ENCODE data around the gene IL32. TPM values are rescaled to one million over a fixed set of nuclear protein-coding genes. Genes with fewer than 3 reads are reported as not detected.

The IL32 gene
- total and polyA plus RNA-seq, 4 donors = 18.2 to 137 (median 50.9) TPM

GRCh38 chr16:3035289-3035971, 30.0 kb upstream of the IL32 start:
- no peaks in the 10 kb centered on the region for H3K4me1 ChIP-seq (ENCODE audit: control insufficient read depth in 1 of 2, insufficient read depth in 2 of 2, low read length in 2 of 2)
- no peak for ATAC-seq (ENCODE audit: low FRiP score)
- intact Hi-C loops (cut with DNase I) = no loop called here
- H3K4me3 ChIP-seq (ENCODE audit: low read length in 2 of 2) = no peak overlapping the region
- H3K27ac ChIP-seq (ENCODE audit: low read depth in 1 of 2, low read length in 2 of 2) = no peak overlapping the region
- no peaks in the 10 kb centered on the region for H3K9me3 ChIP-seq (ENCODE audit: control insufficient read depth, low read length)
- no peaks in the 10 kb centered on the region for H3K36me3 ChIP-seq (ENCODE audit: control insufficient read depth in 1 of 2, insufficient read depth in 2 of 2, low read length in 1 of 2)
- WGBS, 2 donors = 47 to 54% methylated on average over 19 of the region's 19 CpGs
- no peak for DNase-seq
- H3K27me3 ChIP-seq (ENCODE audit: control insufficient read depth in 1 of 2, insufficient read depth in 2 of 2, low read length in 1 of 2) = peaks cover 0 to 1% of the 10 kb centered on the region in 2 donors

DNA sequence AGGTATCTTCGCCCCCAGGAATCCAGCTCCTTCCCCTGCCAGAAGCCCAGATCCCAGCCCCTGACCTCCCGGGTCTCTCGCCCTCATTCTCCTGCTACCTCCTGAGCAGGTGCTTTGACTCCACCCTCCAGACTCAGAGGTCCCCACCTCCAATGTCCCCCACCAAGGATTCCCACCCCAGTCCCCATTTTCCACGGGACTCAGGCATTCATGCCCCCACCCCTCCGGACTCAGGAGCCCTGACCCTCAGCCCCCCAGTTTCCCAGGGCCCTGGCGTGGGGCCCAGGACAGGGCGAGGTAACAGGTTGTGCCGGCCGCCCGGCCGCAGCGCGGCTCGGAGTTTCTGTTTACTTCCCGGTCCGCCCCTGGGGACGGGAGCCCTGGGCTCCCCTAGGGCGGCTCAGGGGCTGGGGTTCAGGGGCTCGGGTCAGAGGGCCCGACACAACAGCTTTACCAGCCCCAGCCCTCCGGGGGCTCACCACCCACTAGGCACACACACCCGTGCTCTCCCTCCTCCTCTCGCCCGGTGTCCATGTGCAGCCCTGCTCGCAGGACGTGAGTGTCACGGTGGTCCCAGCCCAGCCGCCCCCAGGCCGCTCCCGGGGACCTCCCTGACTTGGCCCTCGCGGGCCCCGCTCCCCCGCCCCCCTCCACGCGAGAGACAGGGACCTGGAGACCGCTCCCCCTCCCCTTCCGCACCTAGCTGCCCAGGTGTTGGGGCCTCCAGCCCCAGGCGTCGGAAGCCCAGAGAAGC, 29.3 kb upstream of the IL32 start:
- WGBS, 2 donors = 2 to 3% methylated on average over 28 to 40 of the region's 40 CpGs
- Histone ChIP-seq H3K9me3 (ENCODE audit: control insufficient read depth, low read length) (no peaks in the 10 kb centered on the region), H3K27ac (ENCODE audit: low read depth in 1 of 2, low read length in 2 of 2) (no peak overlapping the region), H3K4me1 (ENCODE audit: control insufficient read depth in 1 of 2, insufficient read depth in 2 of 2, low read length in 2 of 2) (no peaks in the 10 kb centered on the region), H3K4me3 (ENCODE audit: low read length in 2 of 2) (no peak overlapping the region), H3K27me3 (ENCODE audit: control insufficient read depth in 1 of 2, insufficient read depth in 2 of 2, low read length in 1 of 2) (peaks cover 0 to 1% of the 10 kb centered on the region in 2 donors), H3K36me3 (ENCODE audit: control insufficient read depth in 1 of 2, insufficient read depth in 2 of 2, low read length in 1 of 2) (no peaks in the 10 kb centered on the region)
- ATAC-seq (ENCODE audit: low FRiP score) (no peak), DNase-seq (no peak)
- intact Hi-C loops (cut with DNase I) = no loop called here

DNA sequence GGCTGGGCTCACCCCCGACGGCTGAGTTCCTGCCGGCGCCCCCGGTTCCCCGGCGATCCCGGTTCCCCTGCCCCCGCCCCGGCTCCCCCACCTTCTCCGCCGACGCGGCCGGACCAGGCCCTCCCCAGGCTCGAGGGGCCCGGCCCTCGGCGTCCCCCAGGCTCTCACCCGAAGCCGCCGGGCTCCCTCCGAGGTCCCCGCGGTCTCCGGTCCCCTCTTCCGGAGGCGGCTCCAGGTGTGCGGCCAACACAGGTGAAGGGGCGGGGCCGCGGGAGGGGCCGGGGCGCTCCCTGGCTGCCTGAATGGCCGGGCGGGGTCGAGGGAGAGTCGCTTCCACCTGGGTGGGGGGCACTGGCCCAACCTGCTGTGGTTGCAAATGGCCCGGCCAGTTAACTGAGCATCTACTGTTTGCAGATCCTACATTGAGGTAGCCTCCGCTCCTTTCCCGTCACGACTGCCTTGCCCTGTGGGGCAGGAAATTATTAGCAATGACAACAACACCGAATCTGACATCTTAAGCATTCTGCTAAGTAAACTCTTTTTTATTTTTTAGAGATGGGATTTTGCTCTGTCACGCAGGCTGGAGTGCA, 28.6 kb upstream of the IL32 start, which contains the start of gene BICDL2:
Gene BICDL2 (minus strand): TSS at position 219 of the 590 bp plus-strand sequence. CDS start 1,448 bp downstream, outside the sequence.
- H3K27ac ChIP-seq (ENCODE audit: low read depth in 1 of 2, low read length in 2 of 2) = no peak within 1 kb of the TSS

GRCh38 chr16:3038256-3038655, 27.2 kb upstream of the IL32 start:
- WGBS, 2 donors = 47 to 49% methylated on average over 11 of the region's 11 CpGs
- intact Hi-C loops (cut with DNase I) = no loop called here
- DNase-seq (no peak), ATAC-seq (ENCODE audit: low FRiP score) (no peak)
- H3K4me1 ChIP-seq (ENCODE audit: control insufficient read depth in 1 of 2, insufficient read depth in 2 of 2, low read length in 2 of 2) = no peaks in the 10 kb centered on the region
- H3K4me3 ChIP-seq (ENCODE audit: low read length in 2 of 2) = no peak overlapping the region
- no peak overlapping the region for H3K27ac ChIP-seq (ENCODE audit: low read depth in 1 of 2, low read length in 2 of 2)
- no peaks in the 10 kb centered on the region for H3K9me3 ChIP-seq (ENCODE audit: control insufficient read depth, low read length)
- no peaks in the 10 kb centered on the region for H3K36me3 ChIP-seq (ENCODE audit: control insufficient read depth in 1 of 2, insufficient read depth in 2 of 2, low read length in 1 of 2)
- peaks cover 0 to 1% of the 10 kb centered on the region in 2 donors for H3K27me3 ChIP-seq (ENCODE audit: control insufficient read depth in 1 of 2, insufficient read depth in 2 of 2, low read length in 1 of 2)

More for the DNA sequence above, 28.6 kb upstream of the IL32 start, which contains the start of gene BICDL2:
- H3K27me3 ChIP-seq (ENCODE audit: control insufficient read depth in 1 of 2, insufficient read depth in 2 of 2, low read length in 1 of 2) = peaks cover 0 to 1% of the 10 kb centered on the region in 2 donors
- no peak for ATAC-seq (ENCODE audit: low FRiP score)
- no peaks in the 10 kb centered on the region for H3K4me1 ChIP-seq (ENCODE audit: control insufficient read depth in 1 of 2, insufficient read depth in 2 of 2, low read length in 2 of 2)
- DNase-seq = no peak
- intact Hi-C loops (cut with DNase I) = no loop called here
- H3K36me3 ChIP-seq (ENCODE audit: control insufficient read depth in 1 of 2, insufficient read depth in 2 of 2, low read length in 1 of 2) = no peaks in the 10 kb centered on the region
- H3K4me3 ChIP-seq (ENCODE audit: low read length in 2 of 2) = no peak within 1 kb of the TSS
- WGBS, 2 donors = 9 to 10% methylated on average over 30 to 44 of the region's 44 CpGs
- H3K9me3 ChIP-seq (ENCODE audit: control insufficient read depth, low read length) = no peaks in the 10 kb centered on the region

- no peak overlapping the region for H3K4me3 ChIP-seq (ENCODE audit: low read length in 2 of 2)
- ATAC-seq (ENCODE audit: low FRiP score) = no peak
- no peaks in the 10 kb centered on the region for H3K4me1 ChIP-seq (ENCODE audit: control insufficient read depth in 1 of 2, insufficient read depth in 2 of 2, low read length in 2 of 2)
- intact Hi-C loops (cut with DNase I) = no loop called here
- no peaks in the 10 kb centered on the region for H3K36me3 ChIP-seq (ENCODE audit: control insufficient read depth in 1 of 2, insufficient read depth in 2 of 2, low read length in 1 of 2)
- H3K27ac ChIP-seq (ENCODE audit: low read depth in 1 of 2, low read length in 2 of 2) = no peak overlapping the region
- no peak for DNase-seq
- H3K27me3 ChIP-seq (ENCODE audit: control insufficient read depth in 1 of 2, insufficient read depth in 2 of 2, low read length in 1 of 2) = peaks cover 0 to 1% of the 10 kb centered on the region in 2 donors
- 79 to 84% methylated on average over 5 of the region's 5 CpGs for WGBS, 2 donors
- no peaks in the 10 kb centered on the region for H3K9me3 ChIP-seq (ENCODE audit: control insufficient read depth, low read length)
Measured at GRCh38 chr16:3038896-3039295, 26.5 kb upstream of the IL32 start.

- no peak overlapping the region for H3K27ac ChIP-seq (ENCODE audit: low read depth in 1 of 2, low read length in 2 of 2)
- H3K9me3 ChIP-seq (ENCODE audit: control insufficient read depth, low read length) = no peaks in the 10 kb centered on the region
- H3K4me3 ChIP-seq (ENCODE audit: low read length in 2 of 2) = no peak overlapping the region
- H3K4me1 ChIP-seq (ENCODE audit: control insufficient read depth in 1 of 2, insufficient read depth in 2 of 2, low read length in 2 of 2) = no peaks in the 10 kb centered on the region
- DNase-seq (no peak), ATAC-seq (ENCODE audit: low FRiP score) (no peak)
- H3K27me3 ChIP-seq (ENCODE audit: control insufficient read depth in 1 of 2, insufficient read depth in 2 of 2, low read length in 1 of 2) = peaks cover 0 to 1% of the 10 kb centered on the region in 2 donors
- whole genome bisulfite sequencing, 2 donors = 84 to 93% methylated on average over 3 of the region's 3 CpGs
- no peaks in the 10 kb centered on the region for H3K36me3 ChIP-seq (ENCODE audit: control insufficient read depth in 1 of 2, insufficient read depth in 2 of 2, low read length in 1 of 2)
- intact Hi-C loops (cut with DNase I) = no loop called here
Measured at GRCh38 chr16:3042376-3042775, 23.1 kb upstream of the IL32 start.

GRCh38 chr16:3044708-3045107, 20.7 kb upstream of the IL32 start:
- no peaks in the 10 kb centered on the region for H3K9me3 ChIP-seq (ENCODE audit: control insufficient read depth, low read length)
- H3K4me1 ChIP-seq (ENCODE audit: control insufficient read depth in 1 of 2, insufficient read depth in 2 of 2, low read length in 2 of 2) = no peaks in the 10 kb centered on the region
- no peak overlapping the region for H3K4me3 ChIP-seq (ENCODE audit: low read length in 2 of 2)
- intact Hi-C loops (cut with DNase I) = no loop called here
- H3K27ac ChIP-seq (ENCODE audit: low read depth in 1 of 2, low read length in 2 of 2) = no peak overlapping the region
- WGBS, 2 donors = 88 to 91% methylated on average over 6 of the region's 6 CpGs
- ATAC-seq (ENCODE audit: low FRiP score) (no peak), DNase-seq (no peak)
- no peaks in the 10 kb centered on the region for H3K36me3 ChIP-seq (ENCODE audit: control insufficient read depth in 1 of 2, insufficient read depth in 2 of 2, low read length in 1 of 2)
- no peaks in the 10 kb centered on the region for H3K27me3 ChIP-seq (ENCODE audit: control insufficient read depth in 1 of 2, insufficient read depth in 2 of 2, low read length in 1 of 2)

DNA sequence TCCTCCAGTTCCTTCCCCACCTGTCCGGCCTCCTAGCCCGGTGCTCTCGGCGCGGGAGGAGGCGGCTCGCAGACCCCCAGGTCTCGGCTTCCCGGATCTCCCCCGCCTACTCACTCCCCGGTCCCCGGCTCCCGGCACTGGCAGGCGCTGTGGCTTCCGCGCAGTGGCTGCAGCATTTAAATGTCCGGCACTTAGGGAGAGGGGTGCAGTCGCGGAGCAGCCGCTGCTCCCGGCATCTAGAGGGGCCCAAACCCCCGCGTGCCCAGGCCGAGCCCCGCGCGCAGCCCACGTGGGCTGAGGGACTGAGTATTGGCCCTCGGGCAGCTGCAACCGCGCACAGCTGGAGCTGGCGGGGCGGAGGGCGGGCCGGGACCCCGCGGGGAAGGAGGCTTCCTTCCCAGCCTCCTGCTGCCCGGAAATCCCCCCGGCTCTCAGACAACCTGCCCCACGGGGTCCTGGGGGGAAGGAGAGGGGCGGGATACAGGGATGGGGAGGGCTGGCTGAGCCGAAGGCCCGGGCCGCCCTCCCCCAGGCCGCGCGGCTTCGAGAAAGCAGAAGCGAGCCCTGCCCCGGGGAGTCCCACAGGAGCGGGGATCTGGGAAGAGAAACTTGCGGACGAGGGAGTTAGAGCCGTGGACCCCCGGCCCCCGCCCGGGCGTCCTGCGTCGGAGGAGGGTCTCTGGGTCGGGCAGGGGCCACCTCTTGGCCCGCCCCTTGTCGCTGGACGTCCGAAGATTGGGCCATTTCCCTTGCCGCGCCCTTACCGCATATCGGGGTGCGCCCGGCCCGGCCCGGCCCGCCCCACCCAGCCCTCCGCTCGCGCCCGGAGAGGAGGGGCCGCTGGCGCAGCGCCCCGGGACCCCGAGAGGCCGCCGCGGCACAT, 19.4 kb upstream of the IL32 start, which contains the start of gene MMP25:
Gene MMP25 (plus strand): TSS at position 804 of the 883 bp plus-strand sequence. CDS start 357 bp downstream, outside the sequence.
- intact Hi-C loops (cut with DNase I) = no loop called here
- Histone ChIP-seq H3K27ac (ENCODE audit: low read depth in 1 of 2, low read length in 2 of 2) (no peak within 1 kb of the TSS), H3K4me3 (ENCODE audit: low read length in 2 of 2) (no peak within 1 kb of the TSS), H3K4me1 (ENCODE audit: control insufficient read depth in 1 of 2, insufficient read depth in 2 of 2, low read length in 2 of 2) (no peaks in the 10 kb centered on the region), H3K27me3 (ENCODE audit: control insufficient read depth in 1 of 2, insufficient read depth in 2 of 2, low read length in 1 of 2) (no peaks in the 10 kb centered on the region), H3K9me3 (ENCODE audit: control insufficient read depth, low read length) (no peaks in the 10 kb centered on the region), H3K36me3 (ENCODE audit: control insufficient read depth in 1 of 2, insufficient read depth in 2 of 2, low read length in 1 of 2) (no peaks in the 10 kb centered on the region)
- peak in 1 of 2 donors; percentile 71 for DNase-seq
- ATAC-seq (ENCODE audit: low FRiP score) = peak; percentile 58
- WGBS, 2 donors = 0 to 1% methylated on average over 51 to 86 of the region's 86 CpGs
